GM18873 (cell line): ENCODE data around the gene KCNMB1.
"Not testable (repeated sequence)": the region's sequence is repeated elsewhere in the genome, so short reads cannot be mapped to it uniquely, and the experiment has no call there.

ENCODE experiments used
- ATAC-seq: cut with Tn5 transposase; IDR thresholded peaks from one replicate; pipeline ENCODE4 v1.9.1; 2021; ENCODE audit warnings: mild to moderate bottlenecking, moderate library complexity, moderate number of reproducible peaks; ENCODE audit not compliant: unreplicated experiment, low FRiP score

KCNMB1 gene

GRCh38 chr5:170380361-170380951 is 8.7 kb downstream of the KCNMB1 start:
- no peak for ATAC-seq

- no peak for ATAC-seq
Measured at GRCh38 chr5:170378740-170379139, 10.4 kb downstream of the KCNMB1 start.

GRCh38 chr5:170377027-170377426 is 12.1 kb downstream of the KCNMB1 start:
- no peak for ATAC-seq

- not testable (repeated sequence) for ATAC-seq
Measured at GRCh38 chr5:170376526-170376925, 12.6 kb downstream of the KCNMB1 start.

GRCh38 chr5:170375283-170375682 is 13.9 kb downstream of the KCNMB1 start:
- no peak for ATAC-seq

- ATAC-seq = no peak
Measured at GRCh38 chr5:170372971-170373370, 16.2 kb downstream of the KCNMB1 start.

- ATAC-seq = no peak
Measured at GRCh38 chr5:170368586-170368985, 20.6 kb downstream of the KCNMB1 start.

- no peak for ATAC-seq
Measured at GRCh38 chr5:170366276-170366675, 22.9 kb downstream of the KCNMB1 start.

- ATAC-seq = no peak
Measured at GRCh38 chr5:170365831-170366230, 23.3 kb downstream of the KCNMB1 start.

GRCh38 chr5:170365011-170365410 is 24.2 kb downstream of the KCNMB1 start:
- no peak for ATAC-seq

GRCh38 chr5:170363671-170364070 is 25.5 kb downstream of the KCNMB1 start:
- ATAC-seq = no peak

GRCh38 chr5:170362656-170363055 is 26.5 kb downstream of the KCNMB1 start:
- ATAC-seq = no peak

- no peak for ATAC-seq
Measured at GRCh38 chr5:170362102-170362501, 27.1 kb downstream of the KCNMB1 start.

GRCh38 chr5:170361616-170362015 is 27.6 kb downstream of the KCNMB1 start:
- ATAC-seq = no peak

GRCh38 chr5:170361116-170361515 is 28.1 kb downstream of the KCNMB1 start:
- no peak for ATAC-seq

- no peak for ATAC-seq
Measured at GRCh38 chr5:170360709-170361108, 28.5 kb downstream of the KCNMB1 start.

GRCh38 chr5:170357955-170358444 is 31.2 kb downstream of the KCNMB1 start:
- no peak for ATAC-seq

GRCh38 chr5:170355601-170356098 is 33.5 kb downstream of the KCNMB1 start:
- ATAC-seq = no peak

GRCh38 chr5:170353961-170354360 is 35.2 kb downstream of the KCNMB1 start:
- ATAC-seq = no peak

- no peak for ATAC-seq
Measured at GRCh38 chr5:170353011-170353761, 36.0 kb downstream of the KCNMB1 start.

- no peak for ATAC-seq
Measured at GRCh38 chr5:170348137-170348633, 41.0 kb downstream of the KCNMB1 start.
